Mucosa of gallbladder (tissue), 1 donor: ENCODE measurements around the gene LCT. TPM values are rescaled to one million over a fixed set of nuclear protein-coding genes. Genes with fewer than 3 reads are reported as not detected.
"Not testable (repeated sequence)": the region's sequence is repeated elsewhere in the genome, so short reads cannot be mapped to it uniquely, and the experiment has no call there.

Source experiments
- DNase-seq: peaks from one replicate; pipeline ENCODE4 v3.0.0-alpha.2; 2020; ENCODE audit warnings: low spot score
- total RNA-seq: library from RNA; stranded (reverse); gene quantifications from one replicate; pipeline ENCODE4 v1.2.1, GENCODE V29; 2021
- donor health status: DM: no; HTN: no; CAD: no.

The LCT gene
- total RNA-seq, 1 donor from 2014 or later, result not detected

DNA sequence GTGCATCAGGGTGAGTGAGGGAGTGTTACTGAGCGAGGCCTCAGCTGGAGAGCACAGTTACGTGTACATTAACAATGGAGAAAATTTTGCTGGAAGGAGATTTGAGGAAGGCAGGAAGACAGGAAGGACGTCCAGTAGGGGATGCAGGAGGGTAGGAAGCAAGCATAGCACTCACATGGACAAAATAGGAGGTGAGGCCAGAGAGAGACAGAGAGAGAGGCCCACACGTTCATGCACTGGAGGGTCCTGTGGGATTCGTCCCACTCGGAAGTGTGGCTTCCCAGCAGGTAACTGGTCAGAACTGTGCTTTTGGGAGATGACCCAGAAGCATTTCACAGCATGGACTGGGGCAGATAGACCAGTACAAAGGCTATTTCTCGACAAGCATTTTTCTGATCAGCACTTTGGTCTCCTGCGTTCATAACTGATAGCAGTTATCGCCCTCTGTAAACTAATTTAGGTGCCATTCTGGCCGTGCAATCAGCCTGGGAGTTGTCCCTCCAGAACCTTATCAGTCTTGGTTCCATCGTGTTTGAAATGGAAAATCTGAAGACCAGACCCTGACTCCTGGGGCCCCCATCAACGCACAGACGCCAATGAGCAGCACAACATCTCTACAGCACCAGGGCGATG lies 5.7 kb downstream of the LCT start:
- no peak for DNase-seq

DNA sequence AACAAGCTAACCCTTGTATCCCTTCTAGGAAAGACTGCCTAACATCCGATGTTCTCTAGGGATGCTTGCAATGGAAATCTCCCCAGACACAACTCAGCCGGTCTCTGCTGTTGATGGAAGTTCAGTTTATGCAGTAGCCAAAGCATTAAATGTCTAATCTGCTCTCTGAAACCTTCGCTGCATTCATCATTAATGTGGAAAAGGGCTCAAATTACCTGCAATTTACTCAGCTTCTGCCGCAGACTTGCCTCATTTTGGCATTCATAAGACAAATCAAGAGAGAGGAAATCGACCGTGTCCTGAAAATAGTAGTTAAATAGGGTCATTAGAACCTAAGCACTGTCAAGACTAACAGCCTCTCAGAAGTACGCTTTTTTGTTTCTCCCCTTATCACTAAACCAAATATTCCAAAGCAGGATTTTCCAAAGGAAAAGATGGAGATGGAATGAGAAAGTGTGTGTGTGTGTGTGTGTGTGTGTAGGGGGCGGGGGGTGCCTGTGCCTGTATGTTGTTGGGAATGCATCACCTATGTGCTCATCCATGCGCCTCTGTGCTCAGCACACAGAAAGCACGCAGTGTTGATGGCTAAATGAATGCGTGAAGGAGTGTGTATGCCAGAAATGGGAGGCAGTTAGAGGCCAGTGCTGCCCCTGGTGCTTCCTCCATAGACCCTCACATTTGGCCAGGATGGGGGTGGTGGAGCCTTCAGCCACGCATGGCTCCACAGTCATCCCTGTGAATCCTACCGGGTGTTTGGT lies 7.4 kb downstream of the LCT start:
- DNase-seq, result no peak

- DNase-seq, result no peak
Observed at GRCh38 chr2:135826544-135826943, 10.4 kb downstream of the LCT start.

DNA sequence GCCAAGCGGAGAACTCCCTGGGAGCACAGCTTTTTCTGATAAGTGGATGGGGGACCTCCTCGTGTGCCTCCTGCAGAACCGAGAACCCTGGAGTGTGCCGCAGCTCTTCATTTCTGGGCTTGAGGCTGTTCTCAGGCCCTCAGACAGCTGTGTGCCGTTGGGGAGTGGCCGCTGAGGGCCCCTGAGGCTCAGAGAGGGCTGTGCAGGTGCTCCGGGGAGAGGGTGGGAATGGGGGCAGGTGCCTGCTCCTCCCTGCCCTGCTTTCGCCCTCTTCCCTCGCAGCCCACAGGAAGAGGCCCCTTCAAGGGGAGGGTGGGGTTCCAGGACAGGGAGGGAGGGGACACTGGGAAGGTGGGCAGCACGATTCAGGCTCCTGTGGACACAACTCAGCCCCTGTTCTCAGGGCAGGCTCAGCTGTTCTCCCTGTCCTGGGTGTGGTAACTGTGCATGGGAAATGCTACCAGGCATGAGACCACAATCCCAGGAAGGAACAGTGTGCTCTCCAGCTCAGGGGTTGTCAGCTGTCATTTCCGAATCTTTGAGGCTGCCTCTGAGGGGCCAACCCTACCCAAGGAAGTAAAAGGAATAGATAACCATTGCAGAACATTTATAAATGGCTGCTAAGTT lies 11.3 kb downstream of the LCT start:
- DNase-seq, result no peak

DNA sequence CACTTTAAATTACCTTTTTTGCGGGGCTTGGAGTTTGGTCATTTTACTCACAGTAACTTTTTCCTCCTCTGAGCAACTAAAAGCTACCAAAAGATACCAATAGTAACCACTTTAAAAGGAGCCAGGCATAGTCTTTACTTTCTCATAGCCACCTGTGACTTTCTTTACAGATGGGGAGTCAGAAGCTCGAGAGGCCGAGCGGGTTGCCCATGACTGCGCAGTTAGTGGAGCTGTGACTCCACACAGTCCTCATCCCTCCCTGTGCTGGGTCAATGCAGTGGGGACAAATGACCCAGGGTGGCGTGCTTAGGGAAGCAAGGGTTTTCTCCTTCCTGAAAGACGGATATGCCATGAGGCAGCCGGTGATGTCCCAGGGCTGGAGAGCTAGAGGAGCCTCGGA lies 11.9 kb downstream of the LCT start:
- DNase-seq, result no peak

DNA sequence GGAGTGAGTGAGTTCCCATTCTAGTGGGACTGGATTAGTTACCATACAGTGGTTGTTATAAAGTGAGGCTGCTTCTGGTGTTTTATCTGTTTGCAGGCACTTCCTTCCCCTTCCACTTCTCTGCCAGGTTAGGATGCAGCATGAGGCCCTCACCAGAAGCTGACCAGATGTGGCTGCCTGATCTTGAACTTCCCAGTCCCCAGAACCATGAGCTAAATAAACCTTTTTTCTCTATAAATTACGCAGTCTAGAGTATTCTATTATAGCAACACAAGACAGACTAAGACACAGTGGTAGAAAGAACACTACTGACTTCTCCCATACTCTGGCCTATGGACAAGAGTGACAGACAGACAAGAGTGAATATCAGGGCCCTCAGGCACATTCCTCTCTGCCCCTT lies 14.1 kb downstream of the LCT start:
- no peak for DNase-seq

- no peak for DNase-seq
Observed at GRCh38 chr2:135821190-135821589, 15.8 kb downstream of the LCT start.

DNA sequence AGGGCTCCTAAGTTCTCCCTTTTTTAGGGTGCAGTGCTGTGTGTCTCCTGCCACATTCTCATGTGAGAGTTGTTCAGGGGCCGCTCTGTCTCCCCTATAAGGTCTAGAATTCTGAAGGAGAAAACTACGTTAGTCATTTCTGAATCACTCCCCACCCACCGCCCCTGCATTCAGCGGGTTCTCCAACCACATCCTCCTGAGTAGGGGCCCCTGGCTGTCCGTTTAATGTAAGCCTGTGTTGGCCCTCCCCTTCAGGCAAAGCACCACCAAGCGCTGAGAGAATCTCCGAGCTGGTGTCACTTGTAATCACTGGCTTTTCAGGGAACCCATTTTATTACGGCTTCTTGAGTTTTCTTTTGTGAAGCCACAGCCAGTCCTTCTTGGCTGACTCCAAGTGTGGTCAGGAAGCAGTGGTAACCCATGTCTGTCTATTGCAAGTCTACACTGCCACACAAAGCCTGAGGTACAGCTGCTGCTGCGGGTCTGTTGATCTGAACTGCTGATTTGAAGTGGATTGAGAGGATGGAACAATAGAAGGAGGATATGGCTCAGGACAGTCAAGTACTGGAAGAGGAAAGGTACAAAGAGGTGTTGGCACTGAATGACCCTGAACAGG lies 16.9 kb downstream of the LCT start:
- no peak for DNase-seq

DNA sequence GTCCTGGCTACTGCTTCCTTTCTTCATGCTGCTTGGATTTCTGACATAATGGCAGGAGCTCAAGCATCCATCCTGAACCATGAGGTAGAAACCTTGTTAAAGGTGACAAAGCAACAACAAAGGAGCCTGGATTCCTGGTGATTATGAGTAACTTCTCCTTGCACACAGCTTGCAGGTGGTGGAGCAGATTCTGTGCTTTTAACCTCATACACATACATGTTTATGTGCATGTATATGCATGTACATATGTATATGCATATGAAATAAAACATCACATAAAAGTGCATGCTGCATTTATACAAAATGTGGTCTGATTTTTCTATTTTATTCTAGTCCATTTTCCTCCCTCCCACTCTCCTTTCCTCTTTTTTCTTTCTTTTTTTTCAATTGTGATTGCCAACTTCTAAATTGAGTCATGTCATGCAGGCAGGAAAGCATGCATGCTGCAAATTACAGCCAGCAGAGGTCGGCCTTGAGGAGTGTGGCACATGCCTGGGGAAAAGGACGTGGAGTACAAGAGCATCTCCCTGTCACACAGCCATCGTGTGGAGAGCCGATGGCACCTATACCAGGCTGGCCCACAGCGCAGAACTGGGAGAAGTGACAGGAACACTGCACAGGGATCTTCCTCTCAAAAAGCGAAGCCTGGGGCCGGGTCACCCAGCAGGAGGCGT lies 17.9 kb downstream of the LCT start:
- DNase-seq, result no peak

DNA sequence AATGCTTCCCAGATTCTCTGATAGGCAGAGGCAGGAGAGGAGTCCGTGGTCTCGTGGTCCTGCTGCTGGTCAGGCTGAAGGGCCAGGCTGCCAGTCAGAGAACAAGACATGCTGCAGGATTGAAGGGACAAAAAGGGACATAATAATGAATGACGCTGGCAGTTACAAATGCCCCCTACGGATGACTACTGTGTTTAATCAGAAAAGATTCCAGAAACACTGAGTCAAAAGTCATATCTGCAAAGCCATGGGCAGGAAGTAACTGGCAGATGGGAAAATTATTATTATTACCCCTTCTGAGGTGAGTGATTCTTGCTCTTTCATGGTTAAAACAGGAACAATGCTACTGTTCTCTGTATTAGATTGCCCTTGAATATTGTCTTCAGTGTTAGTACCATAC lies 19.0 kb downstream of the LCT start:
- DNase-seq, result no peak

DNA sequence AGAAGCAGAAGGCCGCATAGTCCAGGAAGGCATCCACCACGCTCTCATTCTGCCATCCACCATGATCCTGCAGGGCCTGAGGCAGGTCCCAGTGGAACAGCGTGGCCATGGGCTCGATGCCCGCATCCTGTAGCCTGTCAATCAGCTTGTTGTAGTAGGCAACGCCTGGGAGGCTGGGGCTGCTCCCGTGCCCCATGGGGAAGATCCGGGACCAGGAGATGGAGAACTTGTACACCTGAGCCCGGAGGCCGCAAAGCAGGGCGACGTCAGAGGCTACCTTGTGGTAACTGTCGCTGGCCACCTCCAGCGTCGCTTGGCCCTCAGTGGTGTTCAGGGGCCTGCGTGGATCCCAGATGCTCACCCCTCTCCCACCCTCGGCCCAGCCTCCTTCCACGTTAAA lies 19.5 kb downstream of the LCT start:
- no peak for DNase-seq

DNA sequence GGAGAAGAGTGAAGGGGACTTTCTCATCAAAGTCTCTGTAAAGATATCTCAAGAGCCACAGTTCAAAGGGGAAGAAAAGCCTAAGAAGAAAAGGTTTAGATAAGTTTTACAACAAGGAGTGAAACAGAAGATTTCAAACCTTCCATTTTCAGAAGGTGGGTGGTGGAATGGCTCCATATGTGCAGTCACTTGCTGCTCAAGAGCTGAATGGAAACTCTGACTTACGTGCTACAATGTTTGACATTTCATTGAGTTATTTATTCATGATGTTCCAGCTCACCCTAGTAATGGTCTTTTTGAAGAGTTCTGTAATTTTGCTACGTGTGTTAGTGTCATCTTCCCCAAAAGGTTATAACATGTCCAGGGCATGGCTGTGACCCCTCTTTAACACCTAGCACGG lies 21.7 kb downstream of the LCT start:
- DNase-seq, result no peak

DNA sequence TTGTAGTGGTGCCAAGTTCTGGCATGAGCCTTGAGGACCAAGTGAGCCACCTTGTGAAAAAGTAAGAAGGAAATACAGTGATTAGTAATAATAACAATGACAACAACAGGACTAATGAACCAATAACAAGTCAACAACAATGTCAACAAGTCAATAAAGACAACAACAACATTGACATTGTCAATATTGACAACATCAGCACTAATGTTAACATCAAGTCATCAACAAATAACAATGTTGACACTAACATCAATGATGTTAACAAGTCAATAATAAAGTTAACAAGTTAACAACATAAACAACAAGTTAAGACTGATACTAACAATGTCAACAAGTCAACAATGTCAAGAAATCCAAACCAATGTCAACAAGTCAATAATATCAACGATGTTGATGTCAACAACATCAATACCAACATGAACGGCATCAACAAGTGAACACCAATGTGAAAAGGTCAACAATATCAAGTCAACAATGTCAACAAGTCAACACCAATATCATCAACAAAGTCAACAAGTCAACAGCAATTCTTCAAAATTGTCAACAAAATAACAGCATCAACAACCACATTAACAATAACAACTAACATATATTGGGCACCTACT lies 24.0 kb downstream of the LCT start:
- no peak for DNase-seq

- not testable (repeated sequence) for DNase-seq
Observed at GRCh38 chr2:135807874-135808273, 29.1 kb downstream of the LCT start.

GRCh38 chr2:135803278-135803677 lies 33.7 kb downstream of the LCT start:
- DNase-seq, result no peak

DNA sequence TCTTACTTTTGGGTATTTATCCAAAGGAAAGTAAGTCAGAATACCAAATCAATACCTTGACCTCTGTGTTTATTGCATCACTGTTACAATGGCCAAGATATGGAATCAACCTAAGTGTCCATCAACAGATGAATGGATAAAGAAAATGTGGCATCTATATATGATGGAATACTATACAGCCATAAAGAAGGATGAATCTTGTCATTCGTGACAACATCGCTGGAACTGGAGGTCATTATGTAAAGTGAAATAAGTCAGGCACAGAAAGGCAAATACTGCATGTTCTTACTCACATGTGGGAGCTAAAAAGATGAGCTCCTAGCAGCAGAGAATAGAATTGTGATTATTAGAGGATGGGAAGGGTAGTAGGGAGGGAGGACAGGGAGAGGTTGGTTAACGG lies 34.6 kb downstream of the LCT start:
- DNase-seq, result no peak

GRCh38 chr2:135800513-135801460 lies 36.2 kb downstream of the LCT start:
- no peak for DNase-seq

DNA sequence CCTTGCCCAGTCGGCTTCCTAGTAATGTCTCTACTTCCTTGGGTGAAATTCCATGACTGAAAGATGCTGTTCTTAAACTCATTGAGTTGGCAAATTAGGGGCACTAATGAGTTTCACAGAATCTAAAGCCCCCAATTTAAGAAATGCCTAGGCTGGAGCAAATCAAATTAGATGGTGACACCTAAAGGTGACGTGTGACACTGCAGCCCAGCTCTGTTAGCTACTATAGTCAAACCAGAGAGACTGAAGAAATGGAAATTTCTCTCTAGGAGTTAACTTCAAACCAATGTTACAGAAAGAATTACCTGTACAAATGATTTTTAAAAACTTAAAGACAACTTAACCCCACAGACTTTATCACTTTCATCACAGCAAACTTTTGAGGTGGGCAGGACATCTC lies 37.2 kb downstream of the LCT start:
- no peak for DNase-seq

- DNase-seq, result no peak
Observed at GRCh38 chr2:135798762-135799161, 38.2 kb downstream of the LCT start.

- DNase-seq, result no peak
Observed at GRCh38 chr2:135798275-135798705, 38.7 kb downstream of the LCT start.
